Activated CD4-positive, alpha-beta T cell treated with anti-CD3 and anti-CD28 coated beads, Interleukin-2, amount 50 U/mL, for 4 hours (primary cell): ENCODE measurements around the gene PYGL.
"Not testable (repeated sequence)": the region's sequence is repeated elsewhere in the genome, so short reads cannot be mapped to it uniquely, and the experiment has no call there.

Source experiments
- DNase-seq, 2 experiments: peaks; one replicate each; pipeline ENCODE4 v3.0.0-alpha.2; 2020

Gene PYGL

GRCh38 chr14:50924843-50925242 lies 19.4 kb downstream of the PYGL start:
- no peak for DNase-seq

GRCh38 chr14:50924236-50924635 lies 20.0 kb downstream of the PYGL start:
- DNase-seq: no peak

- no peak for DNase-seq
Observed at GRCh38 chr14:50922803-50923202, 21.5 kb downstream of the PYGL start.

DNA sequence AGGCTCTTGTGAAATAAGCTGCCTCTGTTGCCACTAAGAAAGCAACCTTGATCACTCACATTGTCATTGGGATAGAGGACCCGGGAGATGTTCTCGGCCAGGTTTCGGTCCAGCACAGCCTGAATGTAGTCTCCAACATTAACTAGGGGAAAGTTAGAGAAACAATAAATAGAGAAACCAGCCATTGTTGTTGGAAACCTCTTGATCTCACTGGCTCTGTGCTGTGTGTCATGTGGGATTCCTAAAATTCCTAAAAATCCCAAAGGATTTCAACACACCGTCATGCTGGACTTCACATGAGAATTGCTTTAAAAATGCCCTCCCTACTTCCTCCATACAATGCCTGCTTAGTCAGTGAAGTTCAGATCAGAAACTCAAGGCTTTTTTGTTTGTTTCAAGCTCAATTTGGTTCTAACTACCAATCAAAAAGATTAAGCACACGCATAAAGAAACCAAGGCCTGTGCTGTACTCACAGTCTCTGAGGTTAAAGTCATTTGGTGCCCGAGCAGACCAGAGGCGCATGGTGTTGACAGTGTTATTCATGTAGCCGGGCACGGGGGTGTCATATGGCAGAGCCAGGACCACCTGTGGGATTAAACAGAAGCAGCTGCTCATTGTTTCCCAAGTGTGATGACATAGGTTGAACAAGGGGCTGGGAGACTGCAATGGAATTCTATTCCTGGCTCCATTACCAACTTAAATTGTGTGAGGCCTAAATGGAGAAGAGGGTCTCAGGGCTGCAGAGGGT lies 23.6 kb downstream of the PYGL start:
- DNase-seq: no peak

GRCh38 chr14:50919524-50919923 lies 24.8 kb downstream of the PYGL start:
- DNase-seq: not testable (repeated sequence)

- no peak for DNase-seq
Observed at GRCh38 chr14:50917449-50917848, 26.8 kb downstream of the PYGL start.

DNA sequence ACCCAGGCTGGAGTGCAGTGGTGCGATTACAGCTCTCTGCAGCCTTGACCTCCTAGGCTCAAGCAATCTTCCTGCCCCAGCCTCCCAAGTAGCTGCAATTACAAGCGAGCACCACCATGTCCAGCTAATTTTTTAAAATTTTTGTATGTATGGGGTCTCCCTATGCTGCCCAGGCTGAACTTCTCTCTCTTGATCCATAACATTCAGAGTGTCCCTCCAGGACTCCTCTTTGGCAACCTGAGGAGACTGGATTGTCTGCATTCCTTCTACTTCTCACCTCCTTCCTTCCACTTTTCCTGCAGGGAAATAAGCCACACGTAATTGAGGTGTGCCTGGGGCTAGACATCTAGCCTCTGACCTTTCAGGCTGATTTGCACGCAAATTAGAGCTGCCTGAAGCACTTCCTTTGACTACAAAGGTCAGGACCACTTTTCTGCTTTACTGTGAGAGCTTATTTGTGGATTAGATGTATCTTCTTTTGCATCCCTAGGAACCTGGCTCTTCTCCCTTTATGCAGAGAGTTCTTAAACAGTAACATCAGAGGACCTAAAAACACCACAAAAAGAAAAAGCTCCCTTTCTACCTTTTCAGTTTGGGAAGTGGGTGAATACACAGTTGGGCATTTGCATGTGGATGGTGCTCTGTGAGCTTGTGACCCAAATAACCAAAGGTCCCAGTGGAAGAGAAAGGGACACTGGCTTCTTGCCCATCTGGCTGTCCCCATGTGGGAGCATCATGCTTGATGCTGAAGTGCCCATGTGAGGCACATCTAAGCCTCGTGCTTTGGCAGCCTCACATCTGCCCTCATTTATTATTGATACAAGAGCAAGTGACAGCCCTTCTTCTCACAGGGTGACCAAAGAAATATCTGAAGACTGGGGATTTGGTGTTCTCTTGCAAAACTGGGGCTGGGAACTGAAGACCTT lies 33.5 kb downstream of the PYGL start:
- no peak for DNase-seq

GRCh38 chr14:50906326-50907065 lies 37.8 kb downstream of the PYGL start:
- DNase-seq: no peak

GRCh38 chr14:50904719-50905118 lies 39.6 kb downstream of the PYGL start:
- no peak for DNase-seq

DNA sequence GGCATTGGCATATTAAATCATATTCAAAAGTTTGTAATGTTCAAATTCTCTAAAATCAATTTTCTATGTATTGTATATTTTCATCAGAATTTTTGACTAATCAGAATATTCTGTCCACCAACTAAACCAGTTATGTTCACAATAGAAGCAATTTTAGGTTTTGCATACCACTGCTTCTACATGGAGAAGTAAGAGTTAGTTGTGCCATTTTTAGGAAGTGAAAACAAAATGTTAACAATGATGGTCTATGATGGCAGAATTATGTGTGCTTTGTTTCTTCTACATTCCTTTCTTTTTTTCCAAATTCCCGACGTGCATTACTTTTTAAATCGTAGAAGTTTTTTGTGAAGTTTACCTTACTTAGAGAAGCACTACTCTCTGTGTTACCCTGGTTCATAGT lies 42.9 kb downstream of the PYGL start:
- DNase-seq: no peak

GRCh38 chr14:50897658-50898175 lies 46.6 kb downstream of the PYGL start:
- DNase-seq: no peak

- not testable (repeated sequence) for DNase-seq
Observed at GRCh38 chr14:50897005-50897404, 47.3 kb downstream of the PYGL start.

GRCh38 chr14:50896421-50896820 lies 47.9 kb downstream of the PYGL start:
- DNase-seq: not testable (repeated sequence)

DNA sequence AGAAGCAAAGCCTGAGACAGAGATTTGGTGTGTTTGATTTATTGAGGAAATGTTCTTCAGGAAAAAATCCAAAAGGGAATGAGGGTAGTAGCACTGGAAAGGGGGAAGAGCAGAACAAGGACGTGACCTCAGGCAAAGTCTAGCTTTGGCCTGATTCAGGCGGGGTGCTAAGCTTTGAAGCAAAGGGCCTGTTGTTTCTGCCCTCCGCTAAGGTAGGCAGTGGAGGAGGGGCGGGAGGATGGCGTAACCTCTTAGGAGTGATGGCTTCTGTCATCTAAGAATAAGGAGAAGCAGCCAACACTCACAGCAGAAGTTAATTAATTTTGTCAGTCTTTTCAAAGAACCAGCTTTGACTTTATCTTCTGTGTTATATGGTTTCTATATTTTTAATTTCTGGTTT lies 52.0 kb downstream of the PYGL start:
- DNase-seq: no peak

- no peak for DNase-seq
Observed at GRCh38 chr14:50887476-50887875, 56.8 kb downstream of the PYGL start.

DNA sequence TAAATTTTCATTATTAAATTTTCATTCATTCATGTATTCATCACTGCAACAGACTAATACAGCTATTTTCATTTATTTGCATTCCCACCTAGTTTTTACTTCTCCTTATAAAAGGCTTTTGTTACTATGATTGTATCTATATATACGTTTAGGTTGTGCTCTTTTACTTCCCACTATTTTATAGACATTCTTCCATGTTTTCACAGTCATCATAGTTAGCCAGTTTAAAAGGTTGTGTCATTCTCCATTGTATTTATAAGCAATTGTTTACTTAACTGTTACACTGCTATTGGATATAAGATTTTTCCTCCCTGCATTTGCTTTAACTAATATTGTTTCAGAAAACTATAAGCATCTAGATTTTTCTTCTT lies 60.5 kb downstream of the PYGL start:
- DNase-seq: no peak

DNA sequence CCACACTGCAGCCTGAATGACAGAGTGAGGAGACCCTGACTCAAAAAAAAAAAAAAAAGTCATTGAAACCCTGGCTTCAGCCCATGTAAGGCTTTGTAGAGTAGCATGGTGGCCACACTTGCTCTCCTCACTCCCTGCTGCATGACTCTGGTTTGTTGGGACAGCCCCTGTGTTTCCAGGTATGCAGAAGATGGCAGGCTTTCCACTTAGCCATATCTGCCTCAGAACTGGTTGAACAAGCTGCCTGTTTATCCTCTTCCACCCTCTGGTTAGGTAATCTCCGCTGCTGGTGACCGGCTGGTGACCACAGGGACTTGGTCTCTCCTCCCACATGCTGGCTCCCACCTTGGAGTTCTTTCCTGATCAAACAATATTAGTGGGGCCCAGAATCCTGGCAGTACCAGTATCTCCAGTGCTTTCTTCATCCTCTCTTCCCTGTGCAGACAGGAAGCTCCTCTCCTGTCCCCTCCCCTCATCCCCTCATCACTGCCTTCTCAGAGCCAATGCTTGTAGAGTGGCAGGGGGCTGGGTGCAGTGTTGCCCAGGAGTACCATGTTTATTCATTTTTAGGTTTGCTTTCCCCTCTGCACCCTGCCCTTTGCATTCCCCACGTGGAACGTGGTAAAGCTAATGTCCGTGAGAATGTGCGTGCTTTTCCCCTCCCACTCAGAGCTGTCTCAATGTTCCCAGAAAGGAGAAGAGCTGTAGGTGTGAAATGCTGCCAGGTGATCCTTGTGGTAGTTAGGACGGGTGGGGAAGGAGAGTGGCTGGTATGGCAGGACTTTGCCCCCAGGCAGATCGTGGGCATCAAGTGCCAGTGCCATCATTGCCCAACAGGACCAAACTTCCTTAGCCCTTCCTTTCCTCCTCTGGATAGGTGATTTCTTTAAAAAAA lies 61.1 kb downstream of the PYGL start:
- DNase-seq: no peak

- DNase-seq: peak; percentile 33
Observed at GRCh38 chr14:50875359-50876070, 68.8 kb downstream of the PYGL start.

DNA sequence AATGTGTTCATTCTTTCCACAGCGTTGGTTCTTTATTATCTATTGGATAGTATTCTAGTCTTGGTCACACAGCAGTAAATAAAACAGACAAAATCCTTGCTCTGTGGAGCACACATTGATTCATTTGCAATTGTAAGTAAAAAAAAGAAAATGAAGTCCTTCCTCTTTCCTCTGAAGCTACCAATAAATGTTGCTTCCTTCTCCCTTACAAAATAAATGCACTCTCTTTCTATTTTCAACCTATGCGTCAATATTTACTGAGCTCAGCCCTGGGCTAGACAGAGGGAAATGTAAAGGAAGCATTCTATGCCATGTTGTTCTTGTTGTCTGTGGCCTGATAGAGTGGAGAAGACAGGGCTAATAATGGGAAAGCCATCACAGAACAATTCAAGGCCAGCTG lies 69.5 kb downstream of the PYGL start:
- DNase-seq: no peak

GRCh38 chr14:50871914-50872732 lies 72.2 kb downstream of the PYGL start, which contains the start of gene ABHD12B:
TSS of gene ABHD12B (plus strand) at chr14:50872053. CDS start at chr14:50872175, 122 bp downstream.
- DNase-seq: no peak
